ENCODE data around the gene MEGF6.

Gene MEGF6

GRCh38 chr1:3475839-3476573 is 135.3 kb downstream of the MEGF6 start:
- Mint-ChIP-seq H3K27me3 (peaks cover 5% of the 10 kb centered on the region), H3K4me1 (ENCODE audit: low read depth) (no peaks in the 10 kb centered on the region), H3K27ac (no peak overlapping the region), H3K4me3 (no peak overlapping the region), H3K36me3 (ENCODE audit: low read depth) (no peaks in the 10 kb centered on the region), H3K9me3 (no peaks in the 10 kb centered on the region)
- no peak for DNase-seq

DNA sequence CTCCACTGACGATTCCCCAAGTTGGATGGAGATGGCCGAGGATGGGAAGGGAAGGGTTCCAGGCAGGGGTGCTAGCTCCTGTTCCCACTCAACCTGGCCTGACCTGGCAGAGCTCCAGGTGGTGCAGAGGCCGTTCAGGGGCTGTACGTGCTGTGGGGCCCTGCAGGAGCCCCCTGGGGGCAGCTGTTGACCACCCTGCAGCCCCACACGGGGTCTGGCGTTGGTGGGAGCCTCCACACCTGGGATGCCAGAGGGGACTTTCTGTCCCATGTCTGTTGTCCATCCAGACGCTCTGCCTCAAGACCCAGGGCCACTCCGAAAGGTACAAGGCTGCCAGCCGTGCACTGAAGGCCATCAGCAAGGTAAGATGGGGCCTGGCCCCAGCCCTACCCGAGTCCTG is 136.9 kb downstream of the MEGF6 start:
- Mint-ChIP-seq H3K27me3 (peaks cover 5% of the 10 kb centered on the region), H3K36me3 (ENCODE audit: low read depth) (no peaks in the 10 kb centered on the region), H3K4me1 (ENCODE audit: low read depth) (no peaks in the 10 kb centered on the region), H3K27ac (no peak overlapping the region), H3K4me3 (no peak overlapping the region), H3K9me3 (no peaks in the 10 kb centered on the region)
- DNase-seq: no peak

DNA sequence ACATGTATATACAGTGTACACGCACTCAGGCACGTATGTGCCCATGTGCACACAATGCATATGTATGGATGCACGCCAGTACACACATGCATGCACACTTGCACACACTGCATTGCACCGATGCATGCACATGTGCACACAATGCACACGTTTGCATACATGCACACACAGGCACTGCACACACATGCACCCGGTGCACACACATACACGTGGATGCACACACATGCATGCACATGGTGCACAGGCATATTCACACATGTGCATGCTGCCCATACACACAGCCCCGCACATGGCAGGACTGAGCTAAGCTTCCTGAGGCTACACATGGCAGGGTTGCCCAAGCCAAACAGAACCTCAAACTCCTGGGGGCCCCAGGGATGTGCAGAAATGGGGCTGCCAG is 137.3 kb downstream of the MEGF6 start:
- Mint-ChIP-seq H3K9me3 (no peaks in the 10 kb centered on the region), H3K36me3 (ENCODE audit: low read depth) (no peaks in the 10 kb centered on the region), H3K4me1 (ENCODE audit: low read depth) (no peaks in the 10 kb centered on the region), H3K27me3 (peaks cover 5% of the 10 kb centered on the region), H3K27ac (no peak overlapping the region), H3K4me3 (no peak overlapping the region)
- no peak for DNase-seq

DNA sequence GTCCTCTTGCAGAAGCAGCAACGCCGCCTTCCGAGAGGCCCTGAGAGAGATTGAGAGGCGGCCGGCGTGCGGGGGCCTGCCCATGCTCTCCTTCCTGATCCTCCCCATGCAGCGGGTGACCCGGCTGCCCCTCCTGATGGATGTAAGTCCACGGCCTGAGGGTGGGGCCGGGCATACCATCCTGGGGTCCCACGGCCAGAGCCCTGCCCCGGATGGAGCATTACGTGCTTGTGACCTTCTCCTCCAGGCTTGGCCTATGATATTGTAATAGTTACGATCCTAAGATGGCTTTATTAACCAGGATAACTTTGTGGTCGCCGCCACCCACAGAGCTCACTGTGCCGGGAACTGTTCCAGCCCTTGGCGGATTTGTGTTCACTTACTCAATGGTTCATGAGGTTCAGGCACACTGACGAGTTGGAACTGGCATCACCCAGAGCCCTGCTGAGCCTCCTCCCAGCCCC is 137.9 kb downstream of the MEGF6 start:
- no peak overlapping the region for H3K27ac Mint-ChIP-seq
- no peaks in the 10 kb centered on the region for H3K4me1 Mint-ChIP-seq (ENCODE audit: low read depth)
- H3K9me3 Mint-ChIP-seq: no peaks in the 10 kb centered on the region
- no peaks in the 10 kb centered on the region for H3K36me3 Mint-ChIP-seq (ENCODE audit: low read depth)
- no peak overlapping the region for H3K4me3 Mint-ChIP-seq
- peaks cover 5% of the 10 kb centered on the region for H3K27me3 Mint-ChIP-seq
- DNase-seq: no peak

DNA sequence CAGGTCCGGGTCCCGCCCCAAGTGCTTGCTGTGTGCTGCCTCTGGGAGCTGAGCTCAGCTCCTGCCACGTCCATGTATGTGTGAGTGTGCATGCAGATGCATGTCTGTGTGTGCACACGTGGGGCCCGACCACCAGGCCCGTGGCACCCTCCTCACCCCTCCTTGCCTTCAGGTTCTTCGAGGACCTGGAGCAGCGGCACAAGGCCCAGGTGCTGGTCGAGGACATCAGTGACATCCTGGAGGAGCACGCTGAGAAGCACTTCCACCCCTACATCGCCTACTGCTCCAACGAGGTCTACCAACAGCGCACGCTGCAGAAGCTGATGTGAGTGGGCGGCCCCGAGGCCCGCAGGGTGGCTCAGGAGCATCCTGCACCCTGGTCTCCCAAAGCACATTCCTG is 138.4 kb downstream of the MEGF6 start:
- Mint-ChIP-seq H3K27ac (no peak overlapping the region), H3K27me3 (peaks cover 5% of the 10 kb centered on the region), H3K36me3 (ENCODE audit: low read depth) (no peaks in the 10 kb centered on the region), H3K4me3 (no peak overlapping the region), H3K9me3 (no peaks in the 10 kb centered on the region), H3K4me1 (ENCODE audit: low read depth) (no peaks in the 10 kb centered on the region)
- no peak for DNase-seq

GRCh38 chr1:3472088-3472850 is 139.0 kb downstream of the MEGF6 start:
- Mint-ChIP-seq H3K9me3 (no peaks in the 10 kb centered on the region), H3K36me3 (ENCODE audit: low read depth) (no peaks in the 10 kb centered on the region), H3K27me3 (peaks cover 5% of the 10 kb centered on the region), H3K4me1 (ENCODE audit: low read depth) (no peaks in the 10 kb centered on the region), H3K27ac (no peak overlapping the region), H3K4me3 (no peak overlapping the region)
- no peak for DNase-seq

DNA sequence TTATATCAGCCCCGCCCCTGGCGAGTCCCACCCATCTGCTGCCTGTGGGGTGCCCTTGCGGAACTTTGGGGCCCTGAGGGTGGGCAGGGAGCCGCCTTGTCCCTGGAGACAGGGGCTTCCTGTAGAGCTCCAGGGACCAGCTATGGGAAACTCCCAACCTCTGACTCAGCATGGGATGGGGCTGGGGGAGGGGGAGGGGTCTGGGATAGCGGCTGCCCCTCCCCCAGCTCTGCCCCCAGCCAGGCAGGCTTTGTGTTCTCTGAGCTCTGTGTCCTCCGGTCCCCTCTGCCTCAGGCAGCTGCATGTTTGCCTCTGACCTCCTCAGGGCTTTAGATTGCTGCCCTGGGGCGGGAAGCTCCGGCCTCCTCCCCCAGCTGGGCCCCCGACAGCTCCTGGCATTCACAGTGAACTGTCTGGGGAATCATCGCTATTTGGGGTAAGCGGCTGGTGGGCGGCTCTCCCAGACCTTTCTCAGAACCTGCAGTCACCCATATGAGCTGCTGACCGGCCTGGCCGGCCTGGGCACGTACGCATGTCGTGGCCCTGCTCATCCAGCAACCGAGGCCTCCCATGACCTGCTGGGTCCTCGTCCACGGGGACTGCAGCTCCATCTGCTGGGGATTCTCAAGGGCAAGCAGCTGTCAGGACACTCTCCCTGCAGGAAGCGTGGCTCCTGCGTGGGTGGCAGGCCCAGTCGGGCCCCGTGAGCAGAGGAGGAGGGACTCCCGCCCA is 139.8 kb downstream of the MEGF6 start:
- Mint-ChIP-seq H3K4me1 (ENCODE audit: low read depth) (no peaks in the 10 kb centered on the region), H3K27me3 (peaks cover 5% of the 10 kb centered on the region), H3K9me3 (no peaks in the 10 kb centered on the region), H3K4me3 (no peak overlapping the region), H3K36me3 (ENCODE audit: low read depth) (no peaks in the 10 kb centered on the region), H3K27ac (no peak overlapping the region)
- no peak for DNase-seq

- Mint-ChIP-seq H3K36me3 (ENCODE audit: low read depth) (no peaks in the 10 kb centered on the region), H3K4me1 (ENCODE audit: low read depth) (peaks cover 3% of the 10 kb centered on the region), H3K4me3 (no peak overlapping the region), H3K27me3 (peaks cover 5% of the 10 kb centered on the region), H3K9me3 (no peaks in the 10 kb centered on the region), H3K27ac (no peak overlapping the region)
- DNase-seq: no peak
Observed at GRCh38 chr1:3470650-3471355, 140.5 kb downstream of the MEGF6 start.

DNA sequence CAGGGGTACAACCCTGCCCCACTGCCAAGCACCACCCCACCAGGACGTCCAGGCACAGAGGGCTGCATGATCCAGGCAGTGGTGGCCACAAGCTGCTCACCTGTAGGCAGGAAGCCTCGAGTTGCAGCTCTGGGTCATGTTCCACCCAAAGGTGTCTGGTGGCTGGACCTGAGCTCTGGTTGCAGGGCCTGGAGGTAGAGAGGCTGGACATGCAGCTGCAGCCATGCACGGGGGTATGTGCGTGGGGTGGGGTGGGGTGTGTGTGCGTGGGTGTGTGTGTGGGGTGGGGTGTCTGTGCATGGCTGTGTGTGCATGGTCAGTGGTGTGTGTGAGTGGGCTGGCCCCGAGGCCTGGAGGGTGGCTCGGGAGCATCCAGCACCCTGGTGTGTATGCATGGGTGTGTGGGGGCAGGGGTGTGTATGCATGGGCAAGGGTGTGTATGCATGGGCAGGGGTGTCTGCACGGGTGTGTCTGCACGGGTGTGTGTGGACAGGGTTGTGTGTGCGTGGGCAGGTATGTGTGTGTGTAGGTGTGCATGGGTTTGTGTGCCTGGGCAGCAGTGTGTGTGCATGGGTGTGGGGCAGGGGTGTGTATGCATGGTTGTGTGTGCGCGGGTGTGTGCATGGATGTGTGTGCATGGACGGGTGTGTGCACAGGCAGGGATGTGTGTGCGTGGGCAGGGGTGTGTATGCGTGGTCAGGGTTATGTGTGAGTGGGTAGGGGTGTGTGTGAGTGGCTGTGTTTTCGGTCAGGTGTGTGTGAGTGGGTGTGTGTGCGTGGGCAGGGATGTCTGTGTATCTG is 141.3 kb downstream of the MEGF6 start:
- DNase-seq: no peak
- no peak overlapping the region for H3K27ac Mint-ChIP-seq
- H3K9me3 Mint-ChIP-seq: no peaks in the 10 kb centered on the region
- no peak overlapping the region for H3K4me3 Mint-ChIP-seq
- H3K4me1 Mint-ChIP-seq (ENCODE audit: low read depth): peaks cover 4% of the 10 kb centered on the region
- H3K36me3 Mint-ChIP-seq (ENCODE audit: low read depth): no peaks in the 10 kb centered on the region
- peaks cover 5% of the 10 kb centered on the region for H3K27me3 Mint-ChIP-seq

DNA sequence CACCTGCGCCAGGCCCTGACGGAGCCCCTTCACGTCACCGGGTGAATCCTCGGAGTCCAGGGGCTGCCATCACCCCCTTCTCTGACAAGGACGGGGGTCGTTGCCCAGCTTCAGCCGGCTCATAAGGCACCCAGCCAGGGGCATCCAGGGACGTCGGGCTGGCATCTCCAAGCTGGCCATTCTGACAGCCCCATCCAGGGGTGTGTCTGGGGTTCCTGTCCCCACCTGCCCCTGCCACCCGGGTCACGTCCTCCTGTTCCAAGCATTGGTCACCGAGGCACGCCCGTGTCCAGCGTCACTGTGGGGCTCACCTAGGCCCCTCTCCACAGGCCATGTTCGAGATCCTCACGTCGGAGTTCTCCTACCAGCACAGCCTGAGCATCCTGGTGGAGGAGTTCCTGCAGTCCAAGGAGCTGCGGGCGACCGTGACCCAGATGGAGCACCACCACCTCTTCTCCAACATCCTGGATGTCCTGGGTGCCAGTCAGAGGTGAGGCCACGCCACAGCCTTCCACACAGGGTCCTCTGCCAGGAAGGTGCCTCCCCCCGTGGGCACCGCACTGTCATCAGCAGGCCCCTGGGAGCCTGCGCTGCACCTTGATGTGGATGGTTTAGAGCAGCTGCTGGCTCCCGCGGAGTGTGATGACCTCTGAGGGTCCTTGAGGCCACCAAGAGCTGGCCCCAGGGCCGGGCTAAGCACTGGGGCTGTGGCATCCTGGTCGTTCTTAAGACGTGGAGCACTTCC is 142.0 kb downstream of the MEGF6 start:
- Mint-ChIP-seq H3K4me1 (ENCODE audit: low read depth) (peaks cover 4% of the 10 kb centered on the region), H3K4me3 (no peak overlapping the region), H3K27ac (no peak overlapping the region), H3K9me3 (no peaks in the 10 kb centered on the region), H3K36me3 (ENCODE audit: low read depth) (no peaks in the 10 kb centered on the region), H3K27me3 (peaks cover 5% of the 10 kb centered on the region)
- DNase-seq: no peak

- no peak overlapping the region for H3K4me3 Mint-ChIP-seq
- no peak for DNase-seq
- H3K36me3 Mint-ChIP-seq (ENCODE audit: low read depth): no peaks in the 10 kb centered on the region
- no peak overlapping the region for H3K27ac Mint-ChIP-seq
- H3K4me1 Mint-ChIP-seq (ENCODE audit: low read depth): peaks cover 4% of the 10 kb centered on the region
- H3K27me3 Mint-ChIP-seq: no peaks in the 10 kb centered on the region
- H3K9me3 Mint-ChIP-seq: no peaks in the 10 kb centered on the region
Observed at GRCh38 chr1:3468236-3469103, 142.8 kb downstream of the MEGF6 start.

GRCh38 chr1:3467096-3468036 is 143.9 kb downstream of the MEGF6 start:
- no peak for DNase-seq
- H3K27ac Mint-ChIP-seq: no peak overlapping the region
- H3K4me1 Mint-ChIP-seq (ENCODE audit: low read depth): peaks cover 4% of the 10 kb centered on the region
- H3K36me3 Mint-ChIP-seq (ENCODE audit: low read depth): no peaks in the 10 kb centered on the region
- H3K27me3 Mint-ChIP-seq: no peaks in the 10 kb centered on the region
- no peaks in the 10 kb centered on the region for H3K9me3 Mint-ChIP-seq
- no peak overlapping the region for H3K4me3 Mint-ChIP-seq
